HG03139 (cell line): ENCODE data around the gene GTPBP10.
A peak's percentile ranks its signal among the peaks of the same experiment; 100 is the strongest.
"Not testable (repeated sequence)": the region's sequence is repeated elsewhere in the genome, so short reads cannot be mapped to it uniquely, and the experiment has no call there.

Experiments used
- ATAC-seq: cut with Tn5 transposase; IDR thresholded peaks from one replicate; pipeline ENCODE4 v1.9.1; 2021; ENCODE audit not compliant: unreplicated experiment

The GTPBP10 gene

GRCh38 chr7:90346336-90347125, at the start of gene GTPBP10:
TSS of gene GTPBP10 (plus strand) at chr7:90346716. CDS start at chr7:90346742, 26 bp downstream.
- ATAC-seq, result peak; percentile 93

DNA sequence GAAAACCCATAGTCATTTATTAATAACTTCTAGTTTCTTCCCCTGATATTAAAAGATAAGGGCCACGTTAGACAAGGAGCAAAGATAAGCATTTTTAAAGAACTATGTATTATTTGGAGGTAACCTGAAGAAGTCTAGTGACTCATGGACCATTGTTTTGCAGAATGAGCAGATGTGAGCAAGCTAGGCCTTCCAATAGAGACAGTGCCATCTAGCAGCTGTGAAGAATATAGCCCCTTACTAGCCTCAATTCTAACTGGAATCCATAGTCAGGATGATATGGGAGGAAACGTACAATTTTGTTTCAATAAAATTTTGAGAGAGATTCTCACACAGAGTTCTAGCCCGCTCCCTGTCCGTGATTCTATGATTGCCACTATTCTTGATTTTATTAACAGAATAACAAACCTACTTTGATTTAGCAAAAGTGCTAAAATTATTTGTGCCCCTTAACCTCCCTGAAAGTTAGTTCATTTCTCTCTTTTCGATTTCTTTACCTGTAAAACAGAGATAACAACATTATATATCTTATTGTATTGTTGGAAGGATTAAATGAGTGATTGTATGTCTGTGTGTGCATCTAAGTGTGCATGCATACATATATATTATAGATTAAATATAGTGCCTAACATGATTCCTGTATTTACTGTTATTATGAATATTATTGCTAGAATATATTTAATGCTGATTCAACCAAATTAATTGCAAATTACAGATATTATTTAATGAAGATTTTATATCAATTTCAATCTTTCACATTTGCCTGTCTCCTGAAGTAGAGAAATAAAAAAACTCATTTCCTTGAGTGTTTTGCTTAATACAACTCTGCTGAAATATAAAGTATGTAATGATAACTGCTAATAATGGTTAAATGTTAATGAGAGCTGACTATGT, 48.1 kb upstream of the GTPBP10 start:
- no peak for ATAC-seq

- ATAC-seq, result no peak
These were observed 43.3 kb upstream of the GTPBP10 start for GRCh38 chr7:90303241-90303640.

GRCh38 chr7:90309872-90310271, 36.6 kb upstream of the GTPBP10 start:
- ATAC-seq, result no peak

- no peak for ATAC-seq
These were observed 35.3 kb upstream of the GTPBP10 start for GRCh38 chr7:90311175-90311574.

- no peak for ATAC-seq
These were observed 33.8 kb upstream of the GTPBP10 start for GRCh38 chr7:90312745-90313144.

GRCh38 chr7:90313907-90314306, 32.6 kb upstream of the GTPBP10 start:
- no peak for ATAC-seq

- ATAC-seq, result no peak
These were observed 26.5 kb upstream of the GTPBP10 start for GRCh38 chr7:90320014-90320413.

GRCh38 chr7:90320418-90320800, 26.1 kb upstream of the GTPBP10 start:
- ATAC-seq, result no peak

GRCh38 chr7:90320801-90321494, 25.6 kb upstream of the GTPBP10 start, which contains the start of gene FAM237B:
TSS of gene FAM237B (minus strand) at chr7:90321304. CDS start at chr7:90319748, 1,556 bp downstream.
- no peak for ATAC-seq

- ATAC-seq, result no peak
These were observed 23.7 kb upstream of the GTPBP10 start for GRCh38 chr7:90322837-90323236.

DNA sequence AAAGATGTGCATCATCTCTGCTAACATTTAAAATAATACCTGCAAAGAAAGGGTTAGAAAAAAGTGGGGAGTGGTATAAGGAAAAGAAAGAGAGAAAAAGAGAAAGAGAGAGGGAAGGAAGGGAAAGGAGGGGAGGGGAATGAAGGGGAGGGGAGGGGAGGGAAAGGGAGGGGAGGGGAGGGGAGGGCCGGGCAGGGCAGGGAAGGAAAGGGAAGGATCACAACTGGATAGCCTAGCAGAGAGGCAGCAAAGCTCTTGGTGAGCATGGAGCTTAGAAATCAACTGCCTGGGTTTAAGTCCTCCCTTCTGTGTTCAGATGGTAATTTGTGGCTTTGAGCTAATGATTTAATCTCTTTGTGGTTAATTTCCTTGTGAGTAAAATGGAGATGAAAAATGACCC, 20.0 kb upstream of the GTPBP10 start:
- ATAC-seq, result no peak

DNA sequence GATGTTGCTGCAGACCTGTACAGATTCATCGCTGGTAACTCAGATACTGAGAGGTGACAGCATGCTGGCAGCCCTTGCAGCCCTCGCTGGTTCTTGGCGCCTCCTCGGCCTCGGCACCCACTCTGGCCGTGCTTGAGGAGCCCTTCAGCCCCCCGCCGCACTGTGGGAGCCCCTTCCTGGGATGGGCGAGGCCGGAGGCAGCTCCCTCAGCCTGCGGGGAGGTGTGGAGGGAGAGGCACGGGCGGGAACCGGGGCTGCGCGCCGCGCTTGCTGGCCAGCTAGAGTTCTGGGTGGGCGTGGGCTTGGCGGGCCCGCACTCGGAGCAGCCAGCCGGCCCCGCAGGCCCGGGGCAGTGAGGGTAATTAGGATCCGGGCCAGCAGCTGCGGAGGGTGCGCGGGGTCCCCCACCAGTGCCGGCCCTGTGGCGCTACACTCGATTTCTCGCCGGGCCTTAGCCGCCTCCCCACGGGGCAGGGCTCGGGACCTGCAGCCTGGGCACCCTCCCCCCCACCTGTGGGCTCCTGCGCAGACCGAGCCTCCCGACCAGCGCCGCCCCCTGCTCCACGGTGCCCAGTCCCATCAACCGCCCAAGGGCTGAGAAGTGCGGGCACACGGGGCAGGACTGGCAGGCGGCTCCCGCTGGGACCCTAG, 12.2 kb upstream of the GTPBP10 start:
- ATAC-seq, result no peak

DNA sequence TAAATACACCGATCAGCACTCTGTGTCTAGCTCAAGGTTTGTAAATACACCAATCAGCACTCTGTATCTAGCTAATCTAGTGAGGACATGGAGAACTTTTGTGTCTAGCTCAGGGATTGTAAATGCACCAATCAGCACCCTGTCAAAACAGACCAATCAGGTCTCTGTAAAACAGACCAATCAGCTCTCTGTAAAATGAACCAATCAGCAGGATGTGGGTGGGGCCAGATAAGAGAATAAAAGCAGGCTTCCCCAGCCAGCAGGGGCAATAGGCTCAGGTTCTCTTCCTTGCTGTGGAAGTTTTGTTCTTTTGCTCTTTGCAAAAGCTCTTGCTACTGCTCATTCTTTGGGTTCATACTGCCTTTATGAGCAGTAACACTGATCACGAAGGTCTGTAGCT, 11.6 kb upstream of the GTPBP10 start:
- not testable (repeated sequence) for ATAC-seq

DNA sequence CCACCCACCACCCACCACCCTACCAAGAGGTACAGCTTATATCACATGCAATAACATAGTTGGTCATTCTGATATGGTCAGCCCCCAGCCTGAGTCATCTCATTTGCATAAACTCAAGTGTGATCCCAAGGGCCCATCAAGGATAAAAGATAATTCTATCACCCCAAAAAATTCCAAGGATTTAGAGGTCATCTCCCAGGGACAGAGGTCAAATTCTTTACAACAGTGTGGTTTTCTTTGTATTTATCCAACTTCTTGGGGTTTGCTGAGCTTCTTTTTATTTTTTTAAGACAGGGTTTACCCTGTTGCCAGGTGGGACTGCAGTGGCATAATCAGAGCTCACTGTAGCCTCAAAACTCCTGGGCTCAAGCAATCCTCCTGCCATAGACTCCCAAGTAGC, 9.4 kb upstream of the GTPBP10 start:
- no peak for ATAC-seq

DNA sequence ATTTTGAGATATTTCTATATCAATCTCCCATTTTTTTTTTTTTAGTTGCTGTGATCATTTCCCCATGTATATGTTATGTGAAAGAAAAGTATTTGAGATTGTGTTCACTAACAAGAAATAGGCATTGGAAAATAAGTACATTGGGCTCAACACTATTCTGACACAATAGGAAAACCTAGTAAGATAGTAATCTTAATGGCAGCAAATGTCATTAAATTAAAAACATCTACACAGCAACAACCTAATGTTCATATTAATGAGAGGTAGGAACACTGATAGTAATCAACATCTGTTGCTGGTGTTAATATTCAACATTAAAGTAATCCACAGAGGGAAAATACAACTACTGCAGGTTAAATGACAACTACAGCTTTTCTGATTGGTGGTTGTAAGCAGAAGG, 1.5 kb upstream of the GTPBP10 start:
- ATAC-seq, result no peak

DNA sequence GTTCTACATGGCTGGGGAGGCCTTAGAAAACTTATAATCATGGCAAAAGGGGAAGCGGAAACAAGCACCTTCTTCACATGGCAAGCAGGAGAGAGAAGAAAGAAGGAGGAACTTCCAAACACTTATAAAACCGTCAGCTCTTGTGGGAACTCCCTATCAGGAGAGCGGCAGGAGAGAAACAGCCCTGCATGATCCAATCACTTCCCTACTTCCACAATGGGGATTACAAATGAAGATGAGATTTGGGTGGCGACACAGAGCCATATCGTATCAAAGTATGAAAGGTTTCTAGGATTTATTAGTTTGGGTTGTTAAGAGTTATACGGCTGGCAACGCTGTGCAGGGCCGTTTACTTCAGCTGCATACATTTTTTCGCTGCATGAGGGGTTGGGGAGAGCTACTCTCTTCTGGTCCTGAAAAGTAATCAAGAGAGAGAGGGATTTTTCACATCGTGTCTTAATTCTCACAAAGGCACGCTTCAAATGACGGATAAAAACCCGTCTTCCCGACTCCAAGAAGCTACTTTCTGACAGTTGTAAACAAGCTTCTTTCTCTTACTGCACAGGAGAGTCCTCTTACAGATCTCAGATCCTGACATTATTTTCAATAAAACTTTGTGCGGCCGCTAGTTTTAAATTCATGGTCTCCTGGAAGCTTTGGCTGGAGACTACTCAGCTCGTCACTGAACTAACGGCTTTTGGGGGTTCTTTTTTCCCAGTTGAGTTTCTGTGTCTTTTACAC, 751 bp upstream of the GTPBP10 start:
- peak; percentile 4 for ATAC-seq

GRCh38 chr7:90347759-90348158, 1.2 kb downstream of the GTPBP10 start:
- no peak for ATAC-seq

DNA sequence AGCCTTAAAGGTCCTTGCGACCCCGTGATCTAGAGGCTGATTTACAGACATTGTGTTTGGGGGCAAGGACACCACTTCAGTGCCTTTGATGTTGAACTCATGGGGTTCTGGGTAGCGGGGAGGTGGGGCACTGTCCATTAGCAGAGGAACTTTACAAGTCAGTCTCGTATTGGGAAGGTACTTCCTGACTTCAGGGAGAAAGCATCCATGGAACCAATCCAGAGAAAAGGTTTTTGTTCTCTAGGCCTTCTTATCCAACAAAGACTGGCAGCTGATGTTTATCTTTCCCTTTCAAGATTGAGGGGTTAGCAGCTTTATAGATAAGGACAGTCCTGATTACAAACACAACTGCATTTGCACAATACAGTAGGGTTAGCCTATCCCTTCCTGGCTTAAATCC, 2.8 kb downstream of the GTPBP10 start:
- ATAC-seq, result no peak

GRCh38 chr7:90350032-90350431, 3.5 kb downstream of the GTPBP10 start:
- ATAC-seq, result not testable (repeated sequence)
